Naive B cell (primary cell): Measurements from ENCODE around the gene CUEDC1. TPM values are rescaled to one million over a fixed set of nuclear protein-coding genes. Genes with fewer than 3 reads are reported as not detected.
"Not testable (repeated sequence)": the region's sequence is repeated elsewhere in the genome, so short reads cannot be mapped to it uniquely, and the experiment has no call there.

Experiments used
- ATAC-seq, 2 donors: fragments of 150-1000 bp; cut with Tn5 transposase; 2 replicates each; pipeline ENCODE4 v1.10.0; 2021; ENCODE audit warnings: low read depth in 2 of 2, mild to moderate bottlenecking in 2 of 2, moderate library complexity in 2 of 2
- DNase-seq: peaks from one replicate; pipeline ENCODE4 v3.0.0; 2022
- H3K27ac Mint-ChIP-seq, 6 donors: one replicate each; pipeline ENCODE4 v1.8.0; 2020 to 2022; ENCODE audit warnings: mild to moderate bottlenecking in 6 of 6, mixed read lengths in 6 of 6, moderate library complexity in 5 of 6, inconsistent platforms in 2 of 6
- H3K27me3 Mint-ChIP-seq, 3 donors: one replicate each; pipeline ENCODE4 v1.8.0; 2021 to 2022; ENCODE audit warnings: mixed read lengths in 3 of 3, mild to moderate bottlenecking in 1 of 3
- H3K36me3 Mint-ChIP-seq, 2 donors: one replicate each; pipeline ENCODE4 v1.8.0; 2020 to 2022; ENCODE audit warnings: mixed read lengths in 2 of 2, inconsistent platforms in 1 of 2, mild to moderate bottlenecking in 1 of 2
- H3K4me1 Mint-ChIP-seq, 3 donors: one replicate each; pipeline ENCODE4 v1.8.0; 2020 to 2022; ENCODE audit warnings: mixed read lengths in 3 of 3, inconsistent platforms in 1 of 3, mild to moderate bottlenecking in 1 of 3, moderate library complexity in 1 of 3
- H3K4me3 Mint-ChIP-seq, 8 donors: one replicate each; pipeline ENCODE4 v1.8.0; 2020 to 2022; ENCODE audit warnings: mild to moderate bottlenecking in 8 of 8, mixed read lengths in 8 of 8, moderate library complexity in 8 of 8, inconsistent platforms in 2 of 8
- H3K9me3 Mint-ChIP-seq, 7 donors: one replicate each; pipeline ENCODE4 v1.8.0; 2020 to 2022; ENCODE audit warnings: mixed read lengths in 7 of 7, mild to moderate bottlenecking in 5 of 7, inconsistent platforms in 2 of 7, moderate library complexity in 1 of 7
- polyA plus RNA-seq, 6 donors: library from polyadenylated mRNA; unstranded; fragments of 300-500 nt; fragmentation: Illumina TruSeq; gene quantifications; one replicate each; pipeline ENCODE4 v1.2.3, GENCODE V29; 2021; ENCODE audit warnings: low read depth in 6 of 6

Gene CUEDC1
- polyA plus RNA-seq, 6 donors from 2014 or later: not detected

GRCh38 chr17:57980522-57980921 lies 25.3 kb upstream of the CUEDC1 start:
- H3K27ac Mint-ChIP-seq: no peak overlapping the region
- H3K36me3 Mint-ChIP-seq: peaks cover 37 to 38% of the 10 kb centered on the region in 2 donors
- DNase-seq: no peak
- H3K4me1 Mint-ChIP-seq: peaks cover 34 to 56% (median 44%) of the 10 kb centered on the region in 3 donors
- H3K9me3 Mint-ChIP-seq: no peaks in the 10 kb centered on the region
- no peak for ATAC-seq
- H3K27me3 Mint-ChIP-seq: no peaks in the 10 kb centered on the region
- H3K4me3 Mint-ChIP-seq: no peak overlapping the region

- no peak for DNase-seq
- no peak overlapping the region for H3K4me3 Mint-ChIP-seq
- no peak for ATAC-seq
- peak overlapping the region in 1 of 6 donors; percentile 22 for H3K27ac Mint-ChIP-seq
- H3K27me3 Mint-ChIP-seq: no peaks in the 10 kb centered on the region
- peaks cover 44 to 52% of the 10 kb centered on the region in 2 donors for H3K36me3 Mint-ChIP-seq
- no peaks in the 10 kb centered on the region for H3K9me3 Mint-ChIP-seq
- H3K4me1 Mint-ChIP-seq: peaks cover 24 to 42% (median 30%) of the 10 kb centered on the region in 3 donors
Observed at GRCh38 chr17:57979076-57979475, 23.9 kb upstream of the CUEDC1 start.

GRCh38 chr17:57976594-57976993 lies 21.4 kb upstream of the CUEDC1 start:
- peaks cover 32 to 41% of the 10 kb centered on the region in 2 donors for H3K36me3 Mint-ChIP-seq
- no peaks in the 10 kb centered on the region for H3K27me3 Mint-ChIP-seq
- no peak overlapping the region for H3K4me3 Mint-ChIP-seq
- peaks cover 6 to 17% (median 6%) of the 10 kb centered on the region in 3 donors for H3K4me1 Mint-ChIP-seq
- no peak for ATAC-seq
- no peak overlapping the region for H3K27ac Mint-ChIP-seq
- no peaks in the 10 kb centered on the region for H3K9me3 Mint-ChIP-seq
- DNase-seq: no peak

GRCh38 chr17:57975044-57975443 lies 19.8 kb upstream of the CUEDC1 start:
- no peak for ATAC-seq
- Mint-ChIP-seq H3K4me1 (peaks cover 2 to 11% (median 3%) of the 10 kb centered on the region in 3 donors), H3K4me3 (no peak overlapping the region), H3K27ac (no peak overlapping the region), H3K9me3 (no peaks in the 10 kb centered on the region), H3K27me3 (no peaks in the 10 kb centered on the region), H3K36me3 (peaks cover 24 to 31% of the 10 kb centered on the region in 2 donors)
- DNase-seq: no peak

GRCh38 chr17:57974053-57974824 lies 19.0 kb upstream of the CUEDC1 start:
- H3K9me3 Mint-ChIP-seq, H3K4me3 Mint-ChIP-seq, H3K4me1 Mint-ChIP-seq, H3K27me3 Mint-ChIP-seq, DNase-seq, ATAC-seq, H3K27ac Mint-ChIP-seq: not testable (repeated sequence)
- peaks cover 22 to 31% of the 10 kb centered on the region in 2 donors for H3K36me3 Mint-ChIP-seq

- no peaks in the 10 kb centered on the region for H3K4me1 Mint-ChIP-seq
- DNase-seq (no peak), ATAC-seq (no peak)
- H3K9me3 Mint-ChIP-seq: no peaks in the 10 kb centered on the region
- H3K27me3 Mint-ChIP-seq: peaks cover 8 to 14% (median 13%) of the 10 kb centered on the region in 3 donors
- H3K4me3 Mint-ChIP-seq: no peak overlapping the region
- H3K36me3 Mint-ChIP-seq: peaks cover 7 to 25% of the 10 kb centered on the region in 2 donors
- no peak overlapping the region for H3K27ac Mint-ChIP-seq
Observed at GRCh38 chr17:57972151-57972550, 16.9 kb upstream of the CUEDC1 start.

- H3K4me3 Mint-ChIP-seq: no peak overlapping the region
- peaks cover 7 to 21% of the 10 kb centered on the region in 2 donors for H3K36me3 Mint-ChIP-seq
- peaks cover 13 to 18% (median 17%) of the 10 kb centered on the region in 3 donors for H3K27me3 Mint-ChIP-seq
- no peaks in the 10 kb centered on the region for H3K9me3 Mint-ChIP-seq
- DNase-seq (no peak), ATAC-seq (no peak)
- H3K4me1 Mint-ChIP-seq: no peaks in the 10 kb centered on the region
- H3K27ac Mint-ChIP-seq: peak overlapping the region in 1 of 6 donors; percentile 53
Observed at GRCh38 chr17:57971572-57971971, 16.4 kb upstream of the CUEDC1 start.

GRCh38 chr17:57970710-57971109 lies 15.5 kb upstream of the CUEDC1 start:
- Mint-ChIP-seq H3K27ac (peak overlapping the region in 1 of 6 donors; percentile 24), H3K4me1 (no peaks in the 10 kb centered on the region), H3K4me3 (no peak overlapping the region), H3K36me3 (peaks cover 7 to 14% of the 10 kb centered on the region in 2 donors), H3K9me3 (no peaks in the 10 kb centered on the region), H3K27me3 (peaks cover 18 to 26% (median 25%) of the 10 kb centered on the region in 3 donors)
- ATAC-seq: no peak
- DNase-seq: no peak

- no peak overlapping the region for H3K27ac Mint-ChIP-seq
- H3K4me3 Mint-ChIP-seq: no peak overlapping the region
- no peaks in the 10 kb centered on the region for H3K9me3 Mint-ChIP-seq
Observed at GRCh38 chr17:57968456-57968855, 13.2 kb upstream of the CUEDC1 start.

GRCh38 chr17:57966875-57967274 lies 11.7 kb upstream of the CUEDC1 start:
- ATAC-seq (no peak), DNase-seq (no peak)
- no peaks in the 10 kb centered on the region for H3K9me3 Mint-ChIP-seq
- peaks cover 34 to 55% (median 53%) of the 10 kb centered on the region in 3 donors for H3K27me3 Mint-ChIP-seq
- H3K36me3 Mint-ChIP-seq: no peaks in the 10 kb centered on the region
- H3K4me1 Mint-ChIP-seq: no peaks in the 10 kb centered on the region
- no peak overlapping the region for H3K27ac Mint-ChIP-seq
- no peak overlapping the region for H3K4me3 Mint-ChIP-seq

More at GRCh38 chr17:57968456-57968855, 13.2 kb upstream of the CUEDC1 start:
- DNase-seq: no peak
- ATAC-seq: no peak
- Mint-ChIP-seq H3K36me3 (no peaks in the 10 kb centered on the region), H3K27me3 (peaks cover 22 to 41% (median 40%) of the 10 kb centered on the region in 3 donors), H3K4me1 (no peaks in the 10 kb centered on the region)

- no peak for ATAC-seq
- Mint-ChIP-seq H3K27me3 (peaks cover 34 to 58% (median 55%) of the 10 kb centered on the region in 3 donors), H3K4me1 (no peaks in the 10 kb centered on the region), H3K36me3 (no peaks in the 10 kb centered on the region), H3K27ac (no peak overlapping the region), H3K9me3 (no peaks in the 10 kb centered on the region), H3K4me3 (no peak overlapping the region)
- DNase-seq: no peak
Observed at GRCh38 chr17:57966246-57966645, 11.0 kb upstream of the CUEDC1 start.

GRCh38 chr17:57965521-57966160 lies 10.4 kb upstream of the CUEDC1 start:
- H3K4me1 Mint-ChIP-seq: no peaks in the 10 kb centered on the region
- DNase-seq: no peak
- no peak for ATAC-seq
- no peaks in the 10 kb centered on the region for H3K9me3 Mint-ChIP-seq
- no peaks in the 10 kb centered on the region for H3K36me3 Mint-ChIP-seq
- peaks cover 39 to 64% (median 61%) of the 10 kb centered on the region in 3 donors for H3K27me3 Mint-ChIP-seq
- H3K27ac Mint-ChIP-seq: no peak overlapping the region
- H3K4me3 Mint-ChIP-seq: no peak overlapping the region

- H3K9me3 Mint-ChIP-seq: no peaks in the 10 kb centered on the region
Observed at GRCh38 chr17:57963149-57963511, 7.9 kb upstream of the CUEDC1 start.

More at GRCh38 chr17:57963149-57963511, 7.9 kb upstream of the CUEDC1 start:
- Mint-ChIP-seq H3K4me3 (no peak overlapping the region), H3K36me3 (no peaks in the 10 kb centered on the region), H3K27me3 (peaks cover 57 to 79% (median 75%) of the 10 kb centered on the region in 3 donors), H3K4me1 (peaks cover 0 to under 1% (median under 1%) of the 10 kb centered on the region in 3 donors), H3K27ac (peak overlapping the region in 1 of 6 donors; percentile 9)
- ATAC-seq: no peak
- DNase-seq: no peak
